ENCODE measurements around the gene MKKS. TPM values are rescaled to one million over a fixed set of nuclear protein-coding genes. Genes with fewer than 3 reads are reported as not detected.

The MKKS gene
- total and polyA plus RNA-seq, 2 donors from 2014 or later, result 17.8 to 49.2 TPM

DNA sequence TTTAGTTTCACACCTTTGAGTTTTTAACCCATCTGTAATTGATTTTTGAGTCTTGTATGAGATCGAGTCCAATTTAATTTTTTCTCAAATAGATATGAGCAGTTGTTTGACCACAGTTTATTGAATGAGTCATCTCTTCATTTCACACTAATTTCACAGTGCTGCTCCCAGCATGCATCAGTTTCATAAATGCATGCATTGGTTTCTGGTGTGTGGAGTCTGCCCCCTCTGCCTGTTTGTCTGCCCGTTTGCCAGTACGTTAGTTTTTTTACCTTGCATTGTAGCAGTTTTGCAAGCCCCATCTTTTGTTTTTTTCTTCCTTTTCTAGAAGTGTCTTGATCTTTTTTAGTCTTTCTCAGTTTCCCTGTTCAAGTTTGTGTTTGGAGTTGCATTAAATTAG lies 13.0 kb upstream of the MKKS start:
- intact Hi-C loops (cut with DNase I), result no loop called here
- H3K4me3 ChIP-seq (ENCODE audit: low read length in 3 of 3), result no peak overlapping the region
- FAIRE-seq (no peak), DNase-seq (no peak)
- no peaks in the 10 kb centered on the region for H3K36me3 ChIP-seq (ENCODE audit: control insufficient read depth in 2 of 3, insufficient read depth in 3 of 3, low read length in 3 of 3)
- H3K9me3 ChIP-seq (ENCODE audit: control insufficient read depth in 2 of 3, insufficient read depth in 1 of 3, low read length in 3 of 3), result no peaks in the 10 kb centered on the region
- H3K9ac ChIP-seq (ENCODE audit: low read length in 3 of 3), result no peak overlapping the region
- H3K27me3 ChIP-seq (ENCODE audit: control insufficient read depth, insufficient read depth, low read length), result no peaks in the 10 kb centered on the region
- no peak overlapping the region for H3K27ac ChIP-seq (ENCODE audit: low read depth in 2 of 2, low read length in 2 of 2)
- no peaks in the 10 kb centered on the region for H3K4me1 ChIP-seq (ENCODE audit: control insufficient read depth in 2 of 3, insufficient read depth in 2 of 3, low read depth in 1 of 3, low read length in 3 of 3)
- TF ChIP-seq, protein P1, sequence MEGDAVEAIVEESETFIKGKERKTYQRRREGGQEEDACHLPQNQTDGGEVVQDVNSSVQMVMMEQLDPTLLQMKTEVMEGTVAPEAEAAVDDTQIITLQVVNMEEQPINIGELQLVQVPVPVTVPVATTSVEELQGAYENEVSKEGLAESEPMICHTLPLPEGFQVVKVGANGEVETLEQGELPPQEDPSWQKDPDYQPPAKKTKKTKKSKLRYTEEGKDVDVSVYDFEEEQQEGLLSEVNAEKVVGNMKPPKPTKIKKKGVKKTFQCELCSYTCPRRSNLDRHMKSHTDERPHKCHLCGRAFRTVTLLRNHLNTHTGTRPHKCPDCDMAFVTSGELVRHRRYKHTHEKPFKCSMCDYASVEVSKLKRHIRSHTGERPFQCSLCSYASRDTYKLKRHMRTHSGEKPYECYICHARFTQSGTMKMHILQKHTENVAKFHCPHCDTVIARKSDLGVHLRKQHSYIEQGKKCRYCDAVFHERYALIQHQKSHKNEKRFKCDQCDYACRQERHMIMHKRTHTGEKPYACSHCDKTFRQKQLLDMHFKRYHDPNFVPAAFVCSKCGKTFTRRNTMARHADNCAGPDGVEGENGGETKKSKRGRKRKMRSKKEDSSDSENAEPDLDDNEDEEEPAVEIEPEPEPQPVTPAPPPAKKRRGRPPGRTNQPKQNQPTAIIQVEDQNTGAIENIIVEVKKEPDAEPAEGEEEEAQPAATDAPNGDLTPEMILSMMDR (IDR thresholded peaks at IDR 0.05; ENCODE audit: borderline replicate concordance, extremely low read depth, insufficient read depth), result no peak

GRCh38 chr20:10445758-10446157 lies 11.7 kb upstream of the MKKS start:
- intact Hi-C loops (cut with DNase I), result no loop called here
- no peaks in the 10 kb centered on the region for H3K9me3 ChIP-seq (ENCODE audit: control insufficient read depth in 2 of 3, insufficient read depth in 1 of 3, low read length in 3 of 3)
- H3K27me3 ChIP-seq (ENCODE audit: control insufficient read depth, insufficient read depth, low read length), result no peaks in the 10 kb centered on the region
- no peak overlapping the region for H3K9ac ChIP-seq (ENCODE audit: low read length in 3 of 3)
- no peaks in the 10 kb centered on the region for H3K4me1 ChIP-seq (ENCODE audit: control insufficient read depth in 2 of 3, insufficient read depth in 2 of 3, low read depth in 1 of 3, low read length in 3 of 3)
- FAIRE-seq, result no peak
- TF ChIP-seq, protein P1 (IDR thresholded peaks at IDR 0.05; ENCODE audit: borderline replicate concordance, extremely low read depth, insufficient read depth), result no peak
- no peak for DNase-seq
- H3K27ac ChIP-seq (ENCODE audit: low read depth in 2 of 2, low read length in 2 of 2), result no peak overlapping the region
- H3K36me3 ChIP-seq (ENCODE audit: control insufficient read depth in 2 of 3, insufficient read depth in 3 of 3, low read length in 3 of 3), result no peaks in the 10 kb centered on the region
- H3K4me3 ChIP-seq (ENCODE audit: low read length in 3 of 3), result no peak overlapping the region

DNA sequence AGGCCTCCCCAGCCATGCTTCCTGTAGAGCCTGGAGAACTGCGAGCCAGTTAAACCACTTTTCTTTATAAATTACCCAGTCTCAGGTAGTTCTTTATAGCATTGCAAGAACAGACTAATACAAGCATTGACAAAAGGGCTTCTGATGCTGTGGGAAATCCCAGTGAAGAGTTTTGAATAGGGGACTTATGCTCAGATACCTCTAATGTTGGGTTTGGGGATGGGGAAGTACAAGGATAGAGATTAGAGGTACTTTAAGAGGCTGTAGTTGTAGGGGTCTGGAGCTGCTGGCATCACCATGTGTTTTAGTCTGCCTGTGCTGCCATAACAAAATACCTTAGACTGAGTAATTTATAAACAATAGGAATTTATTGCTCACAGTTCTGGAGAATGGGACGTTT lies 9.9 kb upstream of the MKKS start:
- Histone ChIP-seq H3K27ac (ENCODE audit: low read depth in 2 of 2, low read length in 2 of 2) (no peak overlapping the region), H3K9ac (ENCODE audit: low read length in 3 of 3) (no peak overlapping the region), H3K4me3 (ENCODE audit: low read length in 3 of 3) (no peak overlapping the region), H3K4me1 (ENCODE audit: control insufficient read depth in 2 of 3, insufficient read depth in 2 of 3, low read depth in 1 of 3, low read length in 3 of 3) (no peaks in the 10 kb centered on the region), H3K36me3 (ENCODE audit: control insufficient read depth in 2 of 3, insufficient read depth in 3 of 3, low read length in 3 of 3) (no peaks in the 10 kb centered on the region), H3K9me3 (ENCODE audit: control insufficient read depth in 2 of 3, insufficient read depth in 1 of 3, low read length in 3 of 3) (no peaks in the 10 kb centered on the region), H3K27me3 (ENCODE audit: control insufficient read depth, insufficient read depth, low read length) (no peaks in the 10 kb centered on the region)
- TF ChIP-seq, protein P1 (IDR thresholded peaks at IDR 0.05; ENCODE audit: borderline replicate concordance, extremely low read depth, insufficient read depth), result no peak
- DNase-seq, result no peak
- FAIRE-seq, result no peak
- intact Hi-C loops (cut with DNase I), result no loop called here

DNA sequence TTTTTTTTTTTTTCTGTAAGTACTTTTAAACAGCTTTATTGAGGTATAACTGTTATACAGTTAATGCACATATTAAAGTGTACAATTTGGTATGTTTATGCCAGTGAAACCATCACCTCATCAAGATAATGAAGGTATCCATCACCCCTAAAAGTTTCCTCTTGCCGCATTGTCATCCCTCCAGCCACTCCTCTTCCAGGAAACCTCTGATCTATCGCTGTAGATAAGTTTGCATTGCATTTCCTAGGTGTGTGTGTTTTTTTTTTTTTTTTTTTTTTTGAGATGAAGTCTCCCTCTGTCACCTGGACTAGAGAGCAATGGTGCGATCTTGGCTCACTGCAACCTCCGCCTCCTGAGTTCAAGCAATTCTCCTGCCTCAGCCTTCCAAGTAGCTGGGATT lies 4.2 kb upstream of the MKKS start:
- FAIRE-seq, result no peak
- H3K9me3 ChIP-seq (ENCODE audit: control insufficient read depth in 2 of 3, insufficient read depth in 1 of 3, low read length in 3 of 3), result no peaks in the 10 kb centered on the region
- intact Hi-C loops (cut with DNase I), result no loop called here
- DNase-seq, result no peak
- H3K27ac ChIP-seq (ENCODE audit: low read depth in 2 of 2, low read length in 2 of 2), result no peak overlapping the region
- no peaks in the 10 kb centered on the region for H3K36me3 ChIP-seq (ENCODE audit: control insufficient read depth in 2 of 3, insufficient read depth in 3 of 3, low read length in 3 of 3)
- TF ChIP-seq, protein P1 (IDR thresholded peaks at IDR 0.05; ENCODE audit: borderline replicate concordance, extremely low read depth, insufficient read depth), result no peak
- no peaks in the 10 kb centered on the region for H3K27me3 ChIP-seq (ENCODE audit: control insufficient read depth, insufficient read depth, low read length)
- no peak overlapping the region for H3K9ac ChIP-seq (ENCODE audit: low read length in 3 of 3)
- no peak overlapping the region for H3K4me3 ChIP-seq (ENCODE audit: low read length in 3 of 3)
- peaks cover 0 to 8% (median 0%) of the 10 kb centered on the region in 3 donors for H3K4me1 ChIP-seq (ENCODE audit: control insufficient read depth in 2 of 3, insufficient read depth in 2 of 3, low read depth in 1 of 3, low read length in 3 of 3)

All from kidney (tissue), 14 donors.